Cardiac muscle cell (in vitro differentiated cells and primary cell): ENCODE data around the gene JKAMP. TPM values are rescaled to one million over a fixed set of nuclear protein-coding genes. Genes with fewer than 3 reads are reported as not detected.

Source experiments
- DNase-seq, 2 donors: peaks; one replicate each; pipeline versions ENCODE4 v3.0.0 to v3.0.0-alpha.2; 2010 to 2017; ENCODE audit warnings: low read depth in 1 of 2, low spot score in 1 of 2
- H3K27ac ChIP-seq: fragments of 200-600 bp; sonication (generic); 2 replicates; pipeline ENCODE4 v1.5.1; 2016
- H3K27me3 ChIP-seq: fragments of 200-600 bp; sonication (generic); 2 replicates; pipeline ENCODE4 v1.6.0; 2016; ENCODE audit warnings: control low read depth
- H3K36me3 ChIP-seq: fragments of 200-600 bp; sonication (generic); 2 replicates; pipeline ENCODE4 v1.5.1; 2016; ENCODE audit warnings: control low read depth
- H3K4me1 ChIP-seq: fragments of 200-600 bp; sonication (generic); 2 replicates; pipeline ENCODE4 v1.8.1; 2017; ENCODE audit warnings: low read depth, mild to moderate bottlenecking, mixed run types
- H3K4me3 ChIP-seq: fragments of 200-600 bp; sonication (generic); 2 replicates; pipeline ENCODE4 v1.5.1; 2016; ENCODE audit warnings: mild to moderate bottlenecking
- H3K9me3 ChIP-seq: fragments of 200-600 bp; sonication (generic); 2 replicates; pipeline ENCODE4 v1.5.1; 2017; ENCODE audit warnings: low read depth, mild to moderate bottlenecking, control low read depth
- polyA plus RNA-seq: library from polyadenylated mRNA; unstranded; fragments of >200 nt; fragmentation: Nextera tagmentation; extraction: Ambion mirVana; gene quantifications from 2 replicates; pipeline ENCODE4 v1.2.1, GENCODE V29; 2016
- total RNA-seq: library from RNA; depleted of rRNA; stranded (reverse); fragments of >200 nt; gene quantifications from 2 replicates; pipeline ENCODE4 v1.2.3, GENCODE V29; 2016
- TF ChIP-seq, protein P1 (sequence below): IDR thresholded peaks from 2 replicates; pipeline ENCODE4 v1.5.1; 2012; ENCODE audit warnings: low read depth, mild to moderate bottlenecking, low read length

Gene JKAMP
- total and polyA plus RNA-seq, 2 experiments from 2014 or later = 52.0 to 77.3 TPM

- H3K4me1 ChIP-seq = peaks cover 4% of the 10 kb centered on the region
- H3K4me3 ChIP-seq = no peak overlapping the region
- DNase-seq = no peak
- TF ChIP-seq, protein P1, sequence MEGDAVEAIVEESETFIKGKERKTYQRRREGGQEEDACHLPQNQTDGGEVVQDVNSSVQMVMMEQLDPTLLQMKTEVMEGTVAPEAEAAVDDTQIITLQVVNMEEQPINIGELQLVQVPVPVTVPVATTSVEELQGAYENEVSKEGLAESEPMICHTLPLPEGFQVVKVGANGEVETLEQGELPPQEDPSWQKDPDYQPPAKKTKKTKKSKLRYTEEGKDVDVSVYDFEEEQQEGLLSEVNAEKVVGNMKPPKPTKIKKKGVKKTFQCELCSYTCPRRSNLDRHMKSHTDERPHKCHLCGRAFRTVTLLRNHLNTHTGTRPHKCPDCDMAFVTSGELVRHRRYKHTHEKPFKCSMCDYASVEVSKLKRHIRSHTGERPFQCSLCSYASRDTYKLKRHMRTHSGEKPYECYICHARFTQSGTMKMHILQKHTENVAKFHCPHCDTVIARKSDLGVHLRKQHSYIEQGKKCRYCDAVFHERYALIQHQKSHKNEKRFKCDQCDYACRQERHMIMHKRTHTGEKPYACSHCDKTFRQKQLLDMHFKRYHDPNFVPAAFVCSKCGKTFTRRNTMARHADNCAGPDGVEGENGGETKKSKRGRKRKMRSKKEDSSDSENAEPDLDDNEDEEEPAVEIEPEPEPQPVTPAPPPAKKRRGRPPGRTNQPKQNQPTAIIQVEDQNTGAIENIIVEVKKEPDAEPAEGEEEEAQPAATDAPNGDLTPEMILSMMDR = no peak
- no peak overlapping the region for H3K27ac ChIP-seq
- H3K9me3 ChIP-seq = no peaks in the 10 kb centered on the region
- peaks cover 16% of the 10 kb centered on the region for H3K36me3 ChIP-seq
- H3K27me3 ChIP-seq = no peaks in the 10 kb centered on the region
Measured at GRCh38 chr14:59461891-59462290, 22.4 kb upstream of the JKAMP start.

DNA sequence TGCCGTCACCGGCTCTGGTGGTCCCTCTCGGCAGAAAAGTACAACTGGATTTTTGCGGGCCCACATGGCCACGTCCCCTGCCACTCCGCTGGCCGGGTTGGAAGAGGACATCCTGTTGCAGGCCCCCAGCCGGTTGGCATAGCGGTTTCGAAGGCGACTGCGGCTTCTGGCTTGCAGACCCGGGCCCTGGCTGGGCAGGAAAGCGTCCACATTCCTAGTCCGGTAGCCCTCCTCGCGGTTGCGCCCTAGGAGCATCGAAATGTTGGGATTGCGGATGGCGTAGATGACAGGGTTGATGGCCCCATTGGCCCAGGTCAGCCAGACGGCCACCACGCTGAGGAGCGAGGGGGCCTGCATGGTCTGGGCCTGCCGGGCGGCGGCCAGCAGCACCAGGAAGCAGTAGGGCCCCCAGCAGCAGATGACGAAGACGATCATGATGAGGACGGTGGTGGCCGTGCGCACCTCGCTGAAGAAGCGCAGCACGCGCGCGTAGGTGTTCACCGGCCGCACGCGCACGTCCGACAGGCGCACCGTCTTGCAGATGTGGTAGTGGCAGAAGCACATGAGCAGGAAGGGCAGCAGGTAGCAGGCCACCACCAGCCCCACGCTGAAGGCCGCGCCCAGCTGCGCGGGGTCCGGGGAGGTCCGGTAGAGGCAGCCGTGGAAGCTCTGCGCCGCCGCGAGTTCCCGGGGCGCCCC lies 20.4 kb upstream of the JKAMP start:
- no peak for DNase-seq
- Histone ChIP-seq H3K27me3 (no peaks in the 10 kb centered on the region), H3K36me3 (peaks cover 5% of the 10 kb centered on the region), H3K27ac (peak overlapping the region; percentile 8), H3K4me3 (peak overlapping the region; percentile 53), H3K9me3 (no peaks in the 10 kb centered on the region), H3K4me1 (peaks cover 4% of the 10 kb centered on the region)
- TF ChIP-seq, protein P1 = no peak

DNA sequence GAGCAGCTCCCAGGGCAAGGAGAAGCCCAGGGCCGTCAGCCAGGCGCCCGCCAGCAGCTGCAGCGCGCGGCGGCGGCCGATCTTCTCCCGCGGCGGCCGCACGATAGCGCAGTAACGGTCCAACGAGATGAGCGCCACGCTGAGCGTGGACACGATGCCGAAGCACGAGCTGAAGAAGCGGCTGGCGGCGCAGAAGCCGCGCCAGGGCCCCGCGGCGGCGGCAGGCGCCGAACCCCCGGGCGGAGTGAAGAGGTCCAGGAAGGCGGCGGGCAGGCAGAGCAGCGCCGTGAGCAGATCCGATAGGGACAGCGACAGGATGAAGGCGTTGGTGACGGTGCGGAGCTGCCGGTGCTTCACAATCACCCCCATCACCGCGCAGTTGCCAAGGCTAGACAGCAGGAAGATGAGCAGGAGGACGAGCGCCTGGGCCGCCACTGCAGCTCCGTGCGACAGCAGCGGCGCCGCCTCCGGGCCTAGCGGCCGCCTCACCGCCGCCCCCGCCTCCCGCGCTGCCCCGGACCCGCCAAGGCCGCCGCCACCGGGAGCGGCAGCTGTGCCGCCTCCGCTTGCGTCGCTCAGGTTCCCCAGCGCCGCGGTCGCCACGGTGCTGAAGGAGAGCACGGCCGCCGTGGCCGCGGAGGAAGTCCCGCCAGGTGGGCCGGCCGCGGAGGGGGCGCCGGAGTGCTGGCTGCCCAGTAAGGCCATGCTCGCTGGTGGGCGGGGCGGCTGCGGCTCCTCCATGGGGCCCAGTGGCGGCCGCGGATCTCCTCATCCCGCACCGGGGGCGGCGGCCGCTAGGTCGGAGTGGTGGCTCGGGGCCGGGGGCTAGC lies 19.6 kb upstream of the JKAMP start:
- no peaks in the 10 kb centered on the region for H3K9me3 ChIP-seq
- TF ChIP-seq, protein P1 = no peak
- H3K4me1 ChIP-seq = peaks cover 4% of the 10 kb centered on the region
- H3K27me3 ChIP-seq = no peaks in the 10 kb centered on the region
- peak; percentile 65 to 90 for DNase-seq
- peaks cover 5% of the 10 kb centered on the region for H3K36me3 ChIP-seq
- H3K4me3 ChIP-seq = peak overlapping the region; percentile 53
- peak overlapping the region; percentile 8 for H3K27ac ChIP-seq

DNA sequence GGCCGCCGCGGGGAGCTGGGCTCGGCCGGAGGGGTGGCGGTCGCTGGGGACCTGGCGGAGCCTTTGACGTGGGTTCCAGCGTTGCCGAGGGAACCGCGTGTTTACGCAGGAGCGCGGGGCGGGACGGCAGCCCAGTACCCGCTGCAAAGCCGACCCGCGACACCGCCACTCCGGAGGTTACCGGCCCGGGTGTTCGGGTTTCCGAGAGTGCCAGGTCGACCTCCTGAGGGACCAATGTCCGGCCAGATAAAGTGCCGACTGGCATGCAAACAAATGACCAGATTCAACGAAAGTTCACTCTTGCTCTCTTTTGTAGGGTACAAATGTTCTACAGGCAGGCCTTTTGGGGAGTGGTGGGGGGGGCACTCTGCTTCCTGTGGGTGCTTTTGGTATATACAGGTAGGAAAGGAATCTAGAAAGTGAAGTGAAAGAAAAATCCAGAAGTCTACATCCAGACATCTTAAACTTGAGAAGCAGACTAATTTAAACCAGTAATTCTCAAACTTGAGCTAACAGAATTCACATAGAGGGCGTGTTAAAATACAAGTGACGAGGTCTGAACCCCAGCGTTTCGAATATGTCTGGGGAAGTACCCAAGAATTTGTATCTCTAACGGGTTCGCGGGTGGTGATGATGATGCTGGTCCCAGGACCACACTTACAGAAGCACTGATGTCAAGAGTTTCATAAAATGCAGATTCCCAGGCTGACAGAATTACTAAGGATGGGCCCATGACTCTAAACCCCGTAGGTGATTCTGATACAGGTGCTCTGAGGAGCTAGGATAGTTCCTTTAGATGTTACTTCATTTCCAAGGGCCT lies 18.8 kb upstream of the JKAMP start, which contains the start of gene GPR135:
GPR135 (minus strand) TSS at position 65 of the 820 bp plus-strand sequence. CDS start 154 bp downstream, outside the sequence.
- H3K27ac ChIP-seq = peak within 1 kb of the TSS; percentile 8
- H3K4me3 ChIP-seq = peak within 1 kb of the TSS; percentile 53
- TF ChIP-seq, protein P1 = no peak
- no peaks in the 10 kb centered on the region for H3K27me3 ChIP-seq
- peak in 1 of 2 donors; percentile 55 for DNase-seq
- peaks cover 4% of the 10 kb centered on the region for H3K4me1 ChIP-seq
- no peaks in the 10 kb centered on the region for H3K9me3 ChIP-seq
- H3K36me3 ChIP-seq = peaks cover 3% of the 10 kb centered on the region

DNA sequence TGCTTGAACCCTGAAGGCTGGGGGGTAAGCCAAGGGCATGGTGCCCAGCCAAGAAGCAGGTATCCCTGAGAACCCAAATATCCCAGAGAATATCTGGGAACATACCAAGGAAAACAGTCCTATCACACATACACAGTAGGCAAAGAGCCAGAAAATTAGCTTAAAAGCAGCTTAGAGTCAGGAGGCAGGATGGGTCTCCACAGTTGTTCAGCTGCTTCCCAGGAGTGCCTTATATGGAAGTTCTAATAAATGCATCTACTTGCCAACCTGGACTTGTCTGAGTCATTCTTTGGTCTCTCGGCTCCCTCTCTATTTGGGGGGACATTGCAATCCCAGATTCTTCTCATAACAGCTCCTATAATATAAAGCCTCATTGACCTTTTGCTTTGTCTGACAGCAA lies 10.1 kb upstream of the JKAMP start:
- TF ChIP-seq, protein P1 = no peak
- Histone ChIP-seq H3K4me3 (no peak overlapping the region), H3K4me1 (no peaks in the 10 kb centered on the region), H3K9me3 (no peaks in the 10 kb centered on the region), H3K27me3 (no peaks in the 10 kb centered on the region), H3K27ac (no peak overlapping the region), H3K36me3 (peaks cover 15% of the 10 kb centered on the region)
- DNase-seq = peak in 1 of 2 donors; percentile 76
